Right forelimb (tissue), 1 donor: ENCODE data around the gene RHOB.

ENCODE experiments used
- DNase-seq: peaks from one replicate; pipeline ENCODE4 v3.0.0-alpha.2; 2018

Gene RHOB

GRCh38 chr2:20496076-20496872, 49.4 kb downstream of the RHOB start:
- no peak for DNase-seq

GRCh38 chr2:20496942-20497341, 50.1 kb downstream of the RHOB start:
- DNase-seq, result no peak
